SK-N-MC (cell line): ENCODE measurements around the gene GYS1.

Source experiments
- EZH2 ChIP-seq: fragments of 200-600 bp; sonication (generic); IDR thresholded peaks from one replicate; pipeline ENCODE4 v1.6.1; 2017; ENCODE audit warnings: antibody characterized with exemption
- POLR2AphosphoS5 ChIP-seq: IDR thresholded peaks from 2 replicates; pipeline ENCODE4 v1.6.1; 2012; ENCODE audit warnings: mild to moderate bottlenecking, low read depth, low read length, borderline replicate concordance

- TF ChIP-seq POLR2AphosphoS5 = no peak
- TF ChIP-seq EZH2 = no peak
Measured at GRCh38 chr19:49010453-49010852, 17.3 kb upstream of the GYS1 start.
